Endothelial cell (in vitro differentiated cells): ENCODE data around the gene COX7B2. TPM values are rescaled to one million over a fixed set of nuclear protein-coding genes. Genes with fewer than 3 reads are reported as not detected.

Experiments
- DNase-seq: peaks from one replicate; pipeline ENCODE4 v3.0.0; 2021; ENCODE audit warnings: low spot score
- H3K27ac Mint-ChIP-seq: one replicate; pipeline ENCODE4 v1.8.0; 2021; ENCODE audit warnings: mixed read lengths, inconsistent platforms; ENCODE audit not compliant: unreplicated experiment
- H3K27me3 Mint-ChIP-seq: one replicate; pipeline ENCODE4 v1.8.0; 2021; ENCODE audit warnings: mild to moderate bottlenecking, moderate library complexity, mixed read lengths, inconsistent platforms; ENCODE audit not compliant: unreplicated experiment
- H3K36me3 Mint-ChIP-seq: one replicate; pipeline ENCODE4 v1.8.0; 2021; ENCODE audit warnings: mild to moderate bottlenecking, low read depth, mixed read lengths, inconsistent platforms; ENCODE audit not compliant: unreplicated experiment
- H3K4me1 Mint-ChIP-seq: one replicate; pipeline ENCODE4 v1.8.0; 2021; ENCODE audit warnings: mild to moderate bottlenecking, mixed read lengths, inconsistent platforms; ENCODE audit not compliant: unreplicated experiment
- H3K4me3 Mint-ChIP-seq: one replicate; pipeline ENCODE4 v1.8.0; 2021; ENCODE audit warnings: mild to moderate bottlenecking, mixed read lengths, inconsistent platforms; ENCODE audit not compliant: unreplicated experiment
- H3K9me3 Mint-ChIP-seq: one replicate; pipeline ENCODE4 v1.8.0; 2021; ENCODE audit warnings: mixed read lengths, inconsistent platforms; ENCODE audit not compliant: unreplicated experiment
- CTCF ChIP-seq: fragments of 200-600 bp; sonication (generic); IDR thresholded peaks from one replicate; pipeline ENCODE4 v1.5.0; 2021; ENCODE audit warnings: antibody characterized with exemption; ENCODE audit not compliant: unreplicated experiment
- total RNA-seq: library from RNA; stranded (reverse); fragmentation: NEBNext Ultra II Directional; extraction: Animal tissue kit (Norgen Biotek cat#: 25700); gene quantifications from one replicate; pipeline ENCODE4 v1.2.1, GENCODE V29; 2021; ENCODE audit not compliant: unreplicated experiment

COX7B2 gene
- total RNA-seq, 1 donor from 2014 or later: not detected

- TF ChIP-seq CTCF: no peak
- no peaks in the 10 kb centered on the region for H3K27me3 Mint-ChIP-seq
- H3K9me3 Mint-ChIP-seq: peaks cover 17% of the 10 kb centered on the region
- DNase-seq: no peak
- no peak overlapping the region for H3K4me3 Mint-ChIP-seq
- no peak overlapping the region for H3K27ac Mint-ChIP-seq
- no peaks in the 10 kb centered on the region for H3K36me3 Mint-ChIP-seq
- no peaks in the 10 kb centered on the region for H3K4me1 Mint-ChIP-seq
These were observed 91.2 kb downstream of the COX7B2 start for GRCh38 chr4:46817806-46818205.

GRCh38 chr4:46804781-46805413, 104.1 kb downstream of the COX7B2 start:
- H3K4me3 Mint-ChIP-seq: no peak overlapping the region
- no peak for TF ChIP-seq CTCF
- H3K27ac Mint-ChIP-seq: no peak overlapping the region
- DNase-seq: no peak
- no peaks in the 10 kb centered on the region for H3K36me3 Mint-ChIP-seq
- no peaks in the 10 kb centered on the region for H3K4me1 Mint-ChIP-seq
- peaks cover 1% of the 10 kb centered on the region for H3K27me3 Mint-ChIP-seq
- H3K9me3 Mint-ChIP-seq: no peaks in the 10 kb centered on the region

- Mint-ChIP-seq H3K9me3 (peaks cover 16% of the 10 kb centered on the region), H3K27me3 (peaks cover 4% of the 10 kb centered on the region), H3K4me3 (no peak overlapping the region), H3K4me1 (no peaks in the 10 kb centered on the region), H3K27ac (no peak overlapping the region), H3K36me3 (no peaks in the 10 kb centered on the region)
- no peak for DNase-seq
- TF ChIP-seq CTCF: no peak
These were observed 116.0 kb downstream of the COX7B2 start for GRCh38 chr4:46793036-46793435.

- peaks cover under 1% of the 10 kb centered on the region for H3K9me3 Mint-ChIP-seq
- no peak overlapping the region for H3K4me3 Mint-ChIP-seq
These were observed 127.5 kb downstream of the COX7B2 start for GRCh38 chr4:46781434-46782092.

More at GRCh38 chr4:46781434-46782092, 127.5 kb downstream of the COX7B2 start:
- Mint-ChIP-seq H3K27ac (no peak overlapping the region), H3K27me3 (peaks cover 7% of the 10 kb centered on the region), H3K36me3 (no peaks in the 10 kb centered on the region), H3K4me1 (no peaks in the 10 kb centered on the region)
- TF ChIP-seq CTCF: no peak
- DNase-seq: no peak
